HG03139 (cell line): Measurements from ENCODE around the gene FGF12.
A peak's percentile ranks its signal among the peaks of the same experiment; 100 is the strongest.

Source experiments
- ATAC-seq: cut with Tn5 transposase; IDR thresholded peaks from one replicate; pipeline ENCODE4 v1.9.1; 2021; ENCODE audit not compliant: unreplicated experiment

Gene FGF12

DNA sequence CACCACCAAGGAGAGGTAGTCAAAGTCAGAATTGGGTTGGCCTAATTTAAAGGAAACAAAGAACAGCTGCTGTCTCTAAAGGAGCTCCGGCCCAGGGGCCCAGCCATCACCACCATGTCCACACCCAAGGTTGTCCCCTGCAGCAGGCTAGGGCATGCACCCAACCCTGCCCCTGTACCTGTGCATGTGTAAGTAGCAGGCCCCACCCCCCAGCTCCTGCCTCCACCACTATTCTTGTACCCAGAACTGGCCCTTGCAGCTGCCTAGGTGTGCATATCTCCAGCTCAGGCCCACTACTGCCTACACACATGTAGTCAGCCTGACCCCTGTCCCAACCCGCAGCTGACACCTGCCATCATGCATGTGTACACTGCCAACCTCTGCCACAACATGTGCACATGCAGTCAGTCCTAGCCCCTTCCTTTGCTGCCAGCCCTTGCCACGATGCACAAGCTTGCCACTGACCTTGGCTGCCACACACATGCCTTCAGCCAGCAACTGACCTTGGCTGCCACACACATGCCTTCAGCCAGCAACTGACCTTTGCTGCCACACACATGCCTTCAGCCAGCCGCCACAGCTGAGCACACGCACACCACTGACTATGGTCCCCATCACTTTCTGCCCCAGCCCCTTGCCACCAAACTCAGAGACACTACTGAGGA lies 39.7 kb downstream of the FGF12 start:
- ATAC-seq, result no peak

DNA sequence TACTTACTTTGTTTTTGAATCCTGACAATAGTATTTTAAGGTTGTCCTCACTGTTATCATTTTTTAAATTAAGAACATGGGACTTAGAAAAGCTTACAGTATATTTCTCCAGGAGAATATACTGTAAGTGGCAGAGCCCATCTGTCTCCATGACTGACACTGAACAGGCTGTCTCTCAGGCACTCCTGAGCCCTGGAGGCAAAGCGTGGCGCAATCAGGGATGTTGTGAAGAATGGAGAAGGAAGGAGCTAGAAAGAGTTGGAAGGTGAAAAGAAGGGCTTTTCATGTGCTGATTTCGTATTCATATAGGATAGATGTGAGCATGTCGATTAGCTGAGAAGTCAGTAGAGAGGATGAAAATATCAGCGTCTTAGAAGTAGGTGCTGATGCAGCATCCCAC lies 41.5 kb downstream of the FGF12 start:
- ATAC-seq, result no peak

DNA sequence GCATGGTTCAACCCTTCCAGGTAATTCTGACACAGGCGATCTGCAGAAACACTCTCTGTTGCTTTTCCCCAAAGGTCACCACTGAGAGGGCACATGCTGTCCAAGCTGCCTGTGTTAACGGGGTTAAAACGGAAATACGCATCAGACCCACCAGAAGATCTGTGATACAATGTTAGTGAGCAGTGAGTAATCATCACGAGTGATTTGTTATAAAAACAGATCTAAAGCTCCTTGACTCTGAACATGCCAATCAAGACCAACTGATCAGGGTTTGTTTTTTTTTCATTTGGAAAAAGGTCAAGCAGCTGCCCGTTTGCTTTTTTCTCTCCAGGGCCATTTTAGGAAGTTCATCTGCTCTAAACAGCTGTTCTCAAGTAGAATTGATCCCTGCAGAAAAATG lies 43.2 kb downstream of the FGF12 start:
- no peak for ATAC-seq

DNA sequence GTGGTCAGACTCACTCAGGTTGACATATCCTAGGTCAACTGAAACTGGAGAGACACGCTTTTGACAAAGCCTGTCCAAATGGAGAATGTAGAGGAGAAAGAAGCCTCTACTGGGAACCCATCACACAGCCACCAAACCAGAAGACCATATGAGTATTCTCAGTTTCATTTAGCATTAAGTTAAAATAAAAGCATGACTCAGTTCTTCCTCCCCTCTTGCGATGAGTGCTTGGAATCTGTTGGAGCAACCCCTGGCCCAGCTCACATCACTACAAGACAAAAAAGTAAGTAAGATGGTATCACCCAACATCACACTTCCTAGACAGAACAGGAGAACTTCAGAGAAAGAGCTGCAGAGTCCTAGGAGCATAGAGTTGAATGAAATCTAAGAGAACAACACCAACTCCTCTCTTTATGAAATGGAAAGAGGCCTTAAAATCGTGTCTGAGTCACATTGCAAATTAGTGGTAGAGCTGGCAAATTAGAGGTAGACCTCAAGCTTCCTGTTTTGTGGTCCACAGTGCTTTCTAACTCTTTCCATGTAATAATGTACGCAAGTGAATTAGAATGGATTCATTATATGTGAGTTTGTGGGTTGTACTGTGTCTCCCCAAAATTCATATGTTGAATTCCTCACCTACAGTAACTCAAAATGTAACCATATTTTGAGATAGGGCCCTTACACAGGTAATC lies 51.2 kb downstream of the FGF12 start:
- peak; percentile 60 for ATAC-seq

DNA sequence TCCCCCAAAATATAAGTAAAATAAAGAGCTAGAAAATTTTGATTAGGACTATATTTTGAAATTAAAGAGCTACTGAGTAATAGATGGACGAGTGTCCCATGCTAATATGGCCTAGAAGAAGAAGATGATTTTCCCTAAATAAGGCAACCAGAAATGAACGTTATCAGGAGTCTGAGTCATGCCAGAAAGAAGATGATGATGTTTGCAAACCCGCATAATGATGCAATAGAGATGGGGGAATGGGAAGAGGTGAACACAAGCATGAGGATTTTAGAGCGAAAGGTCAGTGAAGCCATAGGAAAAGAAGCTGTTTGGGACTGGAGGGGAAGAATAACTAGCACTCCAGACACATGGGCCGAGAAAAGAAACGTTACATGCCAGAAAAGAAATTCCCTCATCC lies 71.7 kb downstream of the FGF12 start:
- no peak for ATAC-seq

DNA sequence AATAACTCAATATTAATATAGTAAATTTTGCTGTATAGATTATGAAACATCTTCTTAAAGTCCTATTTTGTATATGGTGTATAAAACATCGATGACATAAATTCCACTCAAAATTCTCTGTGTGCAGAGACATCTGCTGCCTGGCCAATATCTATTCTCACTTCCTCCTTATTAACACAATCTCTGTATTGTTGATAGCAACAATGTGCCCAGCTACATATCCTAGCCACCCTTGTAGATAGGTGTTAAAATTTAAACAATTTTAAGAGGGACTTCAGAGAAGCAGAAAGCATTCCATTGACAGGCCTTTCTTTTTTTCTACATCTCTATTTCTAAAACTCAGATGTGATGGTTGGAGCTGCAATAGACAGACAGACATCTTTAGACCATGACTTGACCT lies 72.3 kb downstream of the FGF12 start:
- ATAC-seq, result no peak

DNA sequence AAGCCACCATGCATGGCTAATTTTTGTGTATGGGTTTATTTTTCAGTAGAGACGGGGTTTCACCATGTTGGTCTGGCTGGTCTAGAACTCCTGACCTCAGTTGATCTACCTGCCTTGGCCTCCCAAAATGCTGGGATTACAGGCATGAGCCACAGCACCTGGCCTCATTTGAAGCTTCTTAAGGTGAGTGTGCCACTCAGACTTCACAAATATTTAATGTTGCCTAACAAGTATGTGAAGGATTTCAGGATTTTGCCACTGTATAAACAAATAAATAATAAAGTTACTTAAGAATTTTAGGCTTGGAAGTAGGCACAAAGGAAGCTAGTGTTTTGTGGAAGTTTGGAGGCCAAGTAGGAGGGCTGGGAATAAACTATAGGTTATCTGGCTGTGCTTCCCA lies 73.5 kb downstream of the FGF12 start:
- no peak for ATAC-seq

DNA sequence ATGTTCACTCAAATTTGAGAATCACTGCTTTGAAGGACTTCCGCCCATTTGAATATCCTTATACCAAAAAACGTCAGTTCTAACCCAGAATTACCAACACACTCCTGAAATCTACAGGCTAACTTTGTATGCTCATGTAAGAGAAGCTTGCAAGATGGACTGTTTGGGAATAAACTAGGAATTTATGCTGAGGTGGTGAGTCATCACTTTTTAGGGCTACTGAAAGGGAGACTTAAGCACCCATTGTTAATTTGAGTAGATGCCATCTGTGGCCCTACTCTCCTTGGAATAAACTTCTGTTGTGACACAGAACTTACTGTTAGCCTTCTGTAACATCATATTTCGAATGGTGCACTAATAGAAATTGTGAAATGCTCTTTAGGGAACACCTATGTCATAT lies 74.6 kb downstream of the FGF12 start:
- ATAC-seq, result no peak

DNA sequence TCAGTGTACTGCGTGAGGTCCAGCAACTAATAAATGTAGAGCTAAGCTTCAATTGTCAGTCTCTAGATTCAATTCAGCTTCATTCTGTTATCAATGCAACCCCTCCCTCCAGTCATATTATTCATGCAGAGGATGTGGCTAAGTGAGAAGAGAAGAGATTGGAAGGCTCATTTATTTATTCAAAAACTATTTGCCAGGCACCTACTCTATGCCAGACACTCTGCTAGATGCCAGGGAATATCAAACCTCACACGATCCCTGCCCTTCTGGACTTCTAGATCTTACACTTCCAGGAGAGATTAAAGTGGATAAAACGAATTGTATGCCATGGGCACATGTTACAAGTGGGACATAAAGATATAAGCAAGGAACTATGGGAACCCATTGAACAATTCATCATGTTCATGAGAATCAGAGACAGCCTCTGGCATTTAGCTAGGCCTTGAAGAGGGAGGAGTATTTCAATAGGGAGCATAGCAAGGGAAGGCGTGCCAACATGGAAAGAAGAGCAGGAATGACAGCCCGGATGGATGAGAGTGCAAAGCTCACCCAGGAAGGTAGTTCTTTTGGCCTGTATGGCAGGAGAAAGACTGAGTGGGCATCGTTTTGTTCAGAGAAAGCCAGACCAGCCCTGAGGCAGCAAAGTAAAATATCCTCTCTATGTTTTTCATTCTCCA lies 75.4 kb downstream of the FGF12 start:
- no peak for ATAC-seq

DNA sequence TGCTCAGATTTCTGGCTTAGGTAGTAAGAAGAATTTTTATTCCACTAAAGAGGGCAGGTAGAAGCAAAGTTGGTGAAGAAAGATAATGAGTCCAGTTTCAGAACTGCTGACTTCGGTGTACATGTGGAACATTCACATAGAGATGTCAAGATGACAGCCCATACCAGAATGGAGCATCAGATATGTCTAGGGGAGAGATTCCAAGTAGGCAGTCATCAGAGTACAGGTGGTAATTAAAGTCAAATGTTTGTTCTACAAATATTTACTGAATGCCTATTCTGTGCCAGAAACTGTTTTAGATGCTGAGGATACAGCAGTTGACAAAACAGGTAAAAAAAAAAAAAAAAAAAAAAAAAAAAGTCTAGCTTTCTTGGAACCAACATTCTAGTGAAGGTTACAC lies 81.9 kb downstream of the FGF12 start:
- ATAC-seq, result no peak

DNA sequence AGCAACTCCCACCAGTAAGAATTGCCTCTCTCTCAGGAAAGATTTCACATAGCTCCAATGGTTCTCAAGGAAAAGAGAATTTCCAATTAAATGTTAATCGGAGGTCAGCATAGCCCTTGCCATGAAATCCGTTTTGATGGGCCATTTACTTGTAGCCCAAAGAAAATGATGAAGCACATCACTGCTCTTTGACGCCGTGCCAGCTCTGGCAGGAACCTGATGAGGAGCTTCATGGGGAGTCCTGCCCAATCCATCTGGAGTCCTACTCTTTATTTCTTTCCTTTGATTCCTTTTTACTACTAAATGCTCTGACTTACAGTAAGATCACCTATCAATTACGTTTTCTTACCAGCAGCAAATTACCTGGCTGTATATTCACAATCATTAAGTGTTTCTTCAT lies 84.7 kb downstream of the FGF12 start:
- ATAC-seq, result no peak

DNA sequence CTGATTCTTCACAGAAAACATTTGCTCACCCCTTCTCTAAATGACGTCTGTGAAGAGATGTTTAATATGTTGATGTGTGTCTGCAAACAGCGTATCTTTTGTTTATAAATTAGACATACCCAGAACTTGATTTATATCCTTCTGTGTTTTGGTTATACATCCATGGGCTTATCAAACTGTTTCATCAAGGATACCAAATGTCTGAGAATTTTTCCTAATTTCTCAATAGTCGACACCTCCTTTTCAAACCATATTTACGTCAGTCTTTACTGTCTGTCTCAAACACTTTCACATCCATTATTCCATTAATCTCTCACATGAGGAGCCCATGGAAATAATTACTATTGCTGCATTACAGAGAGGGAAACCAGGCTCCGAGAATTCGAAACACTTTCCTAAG lies 85.4 kb downstream of the FGF12 start:
- no peak for ATAC-seq

DNA sequence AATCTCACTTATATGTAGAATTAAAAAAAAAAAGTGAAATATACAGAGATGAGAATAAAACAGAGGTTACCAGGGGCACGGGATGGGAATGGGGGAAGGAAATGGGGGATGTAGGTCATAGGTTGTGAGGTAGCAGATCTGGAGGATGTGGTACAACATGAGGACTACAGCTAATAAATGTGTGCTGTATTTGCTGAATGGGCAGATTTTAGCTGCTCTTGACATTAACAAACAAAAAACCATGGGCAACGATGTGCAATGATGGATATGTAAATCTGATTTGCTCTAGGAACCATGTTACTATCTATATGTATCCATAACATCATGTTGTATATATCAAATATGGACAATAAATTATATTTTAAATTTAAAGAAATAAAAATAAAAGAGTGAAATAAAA lies 87.4 kb downstream of the FGF12 start:
- no peak for ATAC-seq

DNA sequence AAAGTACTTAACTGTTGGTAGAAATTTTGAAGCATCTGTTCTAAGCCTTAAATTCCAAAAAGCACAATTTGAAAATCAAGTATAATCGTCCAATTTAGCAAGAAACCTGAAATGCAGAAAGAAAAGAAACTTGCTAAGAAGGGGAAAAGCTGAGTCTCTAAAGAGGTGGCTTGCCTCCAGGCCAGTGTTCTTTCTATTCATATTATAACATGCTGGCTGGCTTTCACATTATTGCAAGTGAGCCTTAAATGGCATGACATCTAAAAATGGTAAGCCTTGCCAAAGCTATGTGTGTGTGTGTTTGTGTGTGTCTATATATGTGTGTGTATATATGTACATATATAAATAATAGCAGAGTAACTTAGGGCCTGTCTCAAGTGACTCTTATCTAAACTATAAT lies 89.5 kb downstream of the FGF12 start:
- no peak for ATAC-seq

DNA sequence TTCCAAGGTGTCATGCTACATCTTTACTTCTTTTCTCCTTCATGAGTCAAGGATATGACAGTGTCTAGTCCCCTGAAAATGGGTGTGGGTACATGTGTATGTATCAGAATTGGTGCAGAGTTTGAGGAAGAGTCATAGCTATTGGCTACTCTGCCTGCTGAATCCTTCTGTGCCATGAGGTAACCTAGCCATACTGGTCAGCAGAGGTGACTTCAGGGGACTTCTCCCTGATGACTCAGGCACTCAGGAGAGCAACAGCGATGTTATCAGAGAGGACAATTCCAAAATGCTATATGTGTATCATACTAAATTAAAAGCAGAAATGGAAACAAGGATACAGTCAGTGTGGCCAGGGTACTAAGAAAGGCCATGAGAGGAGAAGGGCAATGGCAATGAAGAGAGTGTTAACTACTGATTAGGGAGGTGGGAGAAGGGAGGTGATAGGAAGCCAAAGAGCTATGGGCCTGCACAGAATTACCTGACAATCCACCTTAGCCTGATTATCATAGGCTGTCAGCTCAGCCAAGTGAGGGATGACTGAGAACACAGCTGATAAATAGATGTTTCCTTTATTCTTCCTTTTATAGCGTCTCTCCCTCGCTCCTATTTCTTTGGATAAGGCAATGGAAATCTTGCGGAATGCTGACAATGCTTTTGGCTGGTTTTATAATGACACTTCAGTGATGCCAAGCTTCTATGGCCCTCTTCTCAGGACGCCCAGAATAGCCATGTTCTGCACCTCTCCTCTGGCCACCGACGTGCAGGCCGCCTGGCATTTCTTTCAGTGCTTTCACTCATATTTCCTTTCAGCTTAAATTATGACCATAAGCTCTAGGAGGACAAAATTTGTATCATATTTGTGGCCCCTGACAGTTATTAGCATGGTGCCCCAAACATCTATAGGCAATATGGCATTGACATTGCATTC lies 90.6 kb downstream of the FGF12 start:
- no peak for ATAC-seq

DNA sequence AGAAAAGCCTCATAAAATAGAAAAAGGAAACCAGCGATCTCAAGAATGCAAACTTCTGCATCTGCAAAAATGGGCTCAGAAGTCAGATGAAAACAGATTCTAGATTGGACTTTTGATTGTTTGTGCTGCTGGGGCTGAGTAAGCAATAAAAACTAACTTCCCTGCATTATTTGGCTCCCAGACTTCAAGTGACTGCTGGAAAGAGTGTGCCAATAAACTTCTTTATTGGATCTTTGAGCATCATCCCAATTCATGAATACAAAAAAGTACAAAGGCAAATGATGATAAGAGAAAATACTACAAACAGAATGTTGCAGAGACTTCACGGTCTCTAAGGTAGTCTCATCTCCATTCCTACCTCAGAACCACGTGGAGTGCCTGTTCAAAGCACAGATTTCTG lies 97.9 kb downstream of the FGF12 start:
- ATAC-seq, result no peak

DNA sequence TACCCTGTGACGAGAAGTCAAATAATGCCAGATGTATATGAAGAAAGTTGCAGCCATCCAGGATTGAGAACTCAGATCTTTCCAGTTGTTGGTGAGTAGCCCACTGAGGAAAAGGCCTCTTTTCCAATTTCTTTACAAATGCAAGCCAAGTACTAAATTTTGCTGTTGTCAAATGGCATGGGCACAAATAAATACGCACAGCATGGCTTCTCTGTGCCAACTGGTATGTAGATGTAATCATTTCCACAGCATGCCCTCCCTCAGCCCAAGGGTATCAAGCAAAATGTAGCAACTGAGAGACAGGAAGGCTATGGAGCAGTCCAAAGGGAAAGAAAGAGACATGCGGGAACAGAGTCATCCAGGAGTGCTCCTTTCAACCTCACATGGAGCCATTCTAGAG lies 105.4 kb downstream of the FGF12 start:
- no peak for ATAC-seq

DNA sequence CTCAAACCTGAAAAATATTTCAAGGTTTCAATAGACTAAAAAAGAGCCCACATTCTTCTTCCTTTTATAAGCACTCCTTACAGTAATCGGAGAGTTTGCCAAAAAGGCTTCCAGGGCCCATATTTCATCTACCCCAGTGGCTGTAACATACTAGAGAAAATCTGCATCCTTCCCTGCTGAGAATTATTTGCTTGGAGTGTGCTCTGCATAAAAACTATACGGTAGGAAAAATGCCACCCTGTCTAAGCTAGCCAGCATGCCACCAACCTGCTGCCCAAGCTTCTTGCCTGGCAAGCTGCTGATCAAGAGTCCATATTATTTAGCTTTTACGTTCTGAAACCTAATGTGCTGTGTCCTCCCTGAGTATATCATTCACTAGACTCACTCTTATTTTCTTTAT lies 107.1 kb downstream of the FGF12 start:
- ATAC-seq, result no peak

DNA sequence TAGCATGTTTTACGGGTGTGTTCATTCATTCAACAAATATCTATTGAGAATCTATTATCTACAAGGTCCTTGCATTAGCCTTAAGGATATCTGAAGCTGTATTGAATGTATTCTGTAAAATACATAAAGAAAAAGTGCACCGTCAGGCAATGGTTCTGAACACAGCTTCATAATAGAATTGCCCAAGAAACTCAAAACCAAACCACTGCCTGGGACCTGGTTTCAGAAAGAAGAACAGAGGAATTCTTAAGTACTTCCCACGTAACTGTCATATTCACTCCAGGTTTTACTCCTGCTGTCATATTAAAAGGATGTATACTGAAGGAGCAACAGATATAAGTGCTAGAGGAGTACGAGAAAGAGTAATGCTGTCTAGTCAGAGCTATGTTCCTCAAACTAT lies 115.9 kb downstream of the FGF12 start:
- ATAC-seq, result no peak

DNA sequence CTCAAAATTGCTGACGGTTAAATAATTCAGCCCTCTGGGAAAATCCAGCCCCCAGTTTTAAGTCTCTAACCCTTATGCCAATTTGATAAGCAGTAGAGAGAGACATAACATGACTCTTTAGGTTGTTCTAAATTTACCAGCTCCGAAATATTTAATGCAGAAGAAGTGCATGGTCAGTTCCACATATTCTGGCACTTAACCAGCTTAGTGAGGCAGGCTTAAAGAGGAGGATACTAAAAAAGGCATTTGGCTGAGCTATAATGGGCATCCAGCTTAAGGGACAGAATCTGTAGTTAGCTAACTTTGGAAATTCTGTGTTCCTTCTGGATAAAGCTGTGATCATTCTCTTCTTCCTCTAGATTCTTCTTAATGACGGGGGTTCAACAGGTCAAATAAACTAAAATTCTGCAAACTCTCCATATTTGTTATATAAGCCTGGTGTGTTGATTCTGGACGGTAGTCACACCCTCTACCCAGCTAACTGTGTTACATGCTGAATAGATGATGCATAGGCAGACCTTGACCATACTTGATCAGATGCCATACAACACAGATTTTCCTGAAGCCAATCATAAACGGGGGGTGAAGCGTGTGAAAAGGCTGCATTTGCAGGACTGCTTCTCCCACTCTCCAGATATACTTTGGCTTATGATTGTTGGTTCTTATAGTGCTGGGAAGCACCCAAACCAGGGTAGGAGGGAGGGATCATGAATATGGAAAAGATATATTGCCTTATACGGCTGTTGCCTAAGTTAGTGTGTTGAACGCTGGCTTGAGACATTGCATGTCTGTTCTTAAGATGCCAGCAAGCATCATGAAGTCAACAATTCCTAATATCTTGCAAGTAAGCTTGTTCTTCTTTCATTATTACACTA lies 118.4 kb downstream of the FGF12 start:
- no peak for ATAC-seq
